GM19328 (cell line): ENCODE data around the gene PIK3AP1.

ENCODE experiments used
- ATAC-seq: cut with Tn5 transposase; IDR thresholded peaks from one replicate; pipeline ENCODE4 v1.9.1; 2021; ENCODE audit warnings: mild to moderate bottlenecking, moderate library complexity; ENCODE audit not compliant: unreplicated experiment

PIK3AP1 gene

GRCh38 chr10:96673318-96674099, 46.8 kb downstream of the PIK3AP1 start:
- no peak for ATAC-seq

- no peak for ATAC-seq
Observed at GRCh38 chr10:96672481-96673175, 47.7 kb downstream of the PIK3AP1 start.

GRCh38 chr10:96671211-96671890, 49.0 kb downstream of the PIK3AP1 start:
- ATAC-seq, result no peak

- no peak for ATAC-seq
Observed at GRCh38 chr10:96670786-96671185, 49.5 kb downstream of the PIK3AP1 start.

GRCh38 chr10:96667401-96667800, 52.9 kb downstream of the PIK3AP1 start:
- ATAC-seq, result no peak

GRCh38 chr10:96666741-96667140, 53.6 kb downstream of the PIK3AP1 start:
- ATAC-seq, result no peak

GRCh38 chr10:96665306-96665705, 55.0 kb downstream of the PIK3AP1 start:
- ATAC-seq, result no peak

- no peak for ATAC-seq
Observed at GRCh38 chr10:96664563-96664962, 55.8 kb downstream of the PIK3AP1 start.

GRCh38 chr10:96663797-96664196, 56.5 kb downstream of the PIK3AP1 start:
- no peak for ATAC-seq

GRCh38 chr10:96661632-96662031, 58.7 kb downstream of the PIK3AP1 start:
- ATAC-seq, result no peak

GRCh38 chr10:96660297-96660696, 60.0 kb downstream of the PIK3AP1 start:
- no peak for ATAC-seq

- ATAC-seq, result no peak
Observed at GRCh38 chr10:96658844-96659243, 61.5 kb downstream of the PIK3AP1 start.

- ATAC-seq, result no peak
Observed at GRCh38 chr10:96657385-96657784, 62.9 kb downstream of the PIK3AP1 start.

- ATAC-seq, result no peak
Observed at GRCh38 chr10:96656839-96657238, 63.5 kb downstream of the PIK3AP1 start.

- no peak for ATAC-seq
Observed at GRCh38 chr10:96656198-96656577, 64.1 kb downstream of the PIK3AP1 start.

GRCh38 chr10:96655461-96656197, 64.7 kb downstream of the PIK3AP1 start:
- no peak for ATAC-seq

GRCh38 chr10:96651998-96652431, 68.3 kb downstream of the PIK3AP1 start:
- ATAC-seq, result peak; percentile 60

GRCh38 chr10:96650958-96651357, 69.4 kb downstream of the PIK3AP1 start:
- no peak for ATAC-seq

GRCh38 chr10:96648297-96648696, 72.0 kb downstream of the PIK3AP1 start:
- ATAC-seq, result no peak

GRCh38 chr10:96647466-96647865, 72.8 kb downstream of the PIK3AP1 start:
- ATAC-seq, result no peak

- ATAC-seq, result no peak
Observed at GRCh38 chr10:96646751-96647166, 73.6 kb downstream of the PIK3AP1 start.
